ENCODE measurements around the gene TLK1. TPM values are rescaled to one million over a fixed set of nuclear protein-coding genes. Genes with fewer than 3 reads are reported as not detected.
"Not testable (repeated sequence)": the region's sequence is repeated elsewhere in the genome, so short reads cannot be mapped to it uniquely, and the experiment has no call there.

TLK1 gene
- total RNA-seq, 1 donor from 2014 or later = 91.2 TPM

DNA sequence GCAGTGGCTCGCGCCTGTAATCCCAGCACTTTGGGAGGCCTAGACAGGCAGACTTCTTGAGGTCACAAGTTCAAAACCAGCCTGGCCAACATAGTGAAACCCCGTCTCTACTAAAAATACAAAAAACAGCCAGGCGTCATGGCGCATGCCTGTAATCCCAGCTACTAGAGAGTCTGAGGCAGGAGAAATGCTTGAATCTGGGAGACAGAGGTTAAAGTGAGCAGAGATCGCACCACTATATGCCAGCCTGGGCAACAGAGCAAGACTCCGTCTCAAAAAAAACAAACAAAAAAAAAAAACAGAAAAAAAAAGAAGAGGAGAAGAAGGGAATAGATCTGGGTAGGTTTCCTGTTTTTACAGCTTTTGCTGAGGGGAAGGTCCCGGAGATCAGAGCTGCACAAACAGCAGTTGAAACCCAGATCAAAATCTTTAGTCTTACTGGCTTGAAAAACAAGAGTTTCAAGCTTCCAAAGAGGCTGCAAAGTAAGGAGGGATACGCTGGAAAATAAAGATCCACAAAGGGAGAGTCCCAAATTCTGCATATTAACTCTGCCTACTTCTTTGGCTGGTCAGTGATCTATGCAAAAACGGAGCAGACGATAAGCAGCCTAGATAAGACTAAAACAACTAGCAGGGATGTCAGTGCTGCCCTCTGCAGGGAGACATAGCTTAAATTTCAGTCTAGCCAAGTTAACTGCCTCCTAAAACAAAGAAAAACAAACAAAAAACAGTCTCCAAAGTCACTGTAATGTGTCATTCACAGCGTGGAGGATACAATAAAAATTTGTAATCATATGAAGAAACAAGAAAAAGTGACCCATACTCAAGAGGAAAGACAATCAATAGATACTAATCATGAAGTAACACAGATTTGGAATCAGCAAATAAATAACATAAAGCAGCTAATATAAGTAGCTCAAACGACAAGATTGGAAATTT, 74.1 kb downstream of the TLK1 start:
- intact Hi-C loops (cut with micrococcal nuclease) = loop anchor here (1.0 to 2.0 kb wide), 6 partner anchors 18 to 348 kb away; partner anchors contain the start of genes DCAF17 and GORASP2

DNA sequence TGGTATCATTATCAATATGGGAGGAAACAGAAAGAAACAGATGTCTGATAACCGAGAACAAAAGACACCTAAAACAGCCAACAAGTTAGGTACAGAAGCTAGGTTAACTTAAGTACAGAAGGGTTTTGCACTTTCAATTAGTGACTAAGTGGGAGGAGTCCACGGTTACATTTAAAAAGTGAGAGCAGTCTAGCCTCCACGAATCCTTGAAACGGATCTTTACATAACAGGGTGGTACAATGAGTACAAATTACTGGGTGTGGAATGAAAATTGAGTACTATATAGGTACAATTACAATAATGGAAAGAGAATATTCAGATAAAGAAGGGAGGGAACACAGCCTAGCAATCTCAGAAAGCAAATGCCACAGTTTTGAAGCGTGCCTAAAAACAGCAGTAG, 76.6 kb downstream of the TLK1 start:
- intact Hi-C loops (cut with micrococcal nuclease) = no loop called here

DNA sequence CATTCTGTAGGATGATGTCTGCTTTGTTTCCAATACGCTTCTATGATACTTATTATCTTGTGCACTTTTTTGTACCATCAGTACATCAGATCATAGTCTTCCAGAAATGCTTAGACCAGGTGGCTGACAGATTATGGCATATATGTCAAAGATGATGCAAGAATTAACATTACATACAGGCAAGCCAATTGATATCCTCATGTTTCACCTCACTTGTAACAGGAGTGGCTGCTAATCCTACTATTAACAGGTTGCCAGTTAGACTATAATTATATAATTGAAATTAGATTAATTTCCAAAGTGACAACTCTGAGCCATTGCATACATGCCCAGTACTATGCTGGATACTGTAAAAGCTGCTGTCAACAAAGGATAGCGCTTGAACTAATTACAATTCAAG, 77.2 kb downstream of the TLK1 start:
- intact Hi-C loops (cut with micrococcal nuclease) = no loop called here

DNA sequence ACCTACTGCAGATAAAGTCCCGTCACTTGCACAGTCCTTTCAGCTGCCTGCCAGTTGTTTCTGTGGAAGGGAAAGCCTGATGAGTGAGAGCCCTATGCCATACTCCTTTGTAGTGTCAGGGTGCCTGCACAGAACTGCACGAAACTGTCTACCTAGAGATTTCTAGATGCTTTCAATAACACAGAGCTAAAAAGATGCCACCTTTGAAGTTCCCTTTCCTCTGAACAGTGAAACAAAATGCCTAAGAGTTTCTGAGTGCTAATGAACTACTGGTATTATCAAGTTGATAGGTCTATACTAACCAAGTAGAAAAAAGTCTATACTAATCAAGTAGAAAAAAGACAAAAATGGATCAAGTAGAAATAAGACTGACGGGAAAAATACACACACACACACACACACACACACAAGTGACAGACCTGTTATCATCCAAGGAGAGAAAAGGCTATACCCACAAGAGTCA, 79.0 kb downstream of the TLK1 start:
- intact Hi-C loops (cut with micrococcal nuclease) = no loop called here

DNA sequence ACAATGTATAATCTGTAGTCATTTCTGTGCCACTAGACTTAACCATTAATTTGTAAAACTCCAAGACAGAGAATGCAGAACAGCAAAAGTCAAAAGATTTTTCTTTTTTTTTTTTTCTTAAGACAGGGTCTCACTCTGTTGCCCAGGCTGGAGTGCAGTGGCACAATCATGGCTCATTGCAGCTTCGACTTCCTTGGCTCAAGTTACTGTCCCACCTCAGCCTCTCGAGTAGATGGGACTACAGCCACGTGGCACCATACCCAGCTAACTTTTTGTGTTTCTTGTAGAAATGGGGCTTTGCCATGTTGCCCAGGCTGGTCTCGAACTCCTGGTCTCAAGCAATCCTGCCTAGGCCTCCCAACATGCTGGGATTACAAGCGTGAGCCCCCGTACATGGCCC, 80.1 kb downstream of the TLK1 start:
- intact Hi-C loops (cut with micrococcal nuclease) = no loop called here

DNA sequence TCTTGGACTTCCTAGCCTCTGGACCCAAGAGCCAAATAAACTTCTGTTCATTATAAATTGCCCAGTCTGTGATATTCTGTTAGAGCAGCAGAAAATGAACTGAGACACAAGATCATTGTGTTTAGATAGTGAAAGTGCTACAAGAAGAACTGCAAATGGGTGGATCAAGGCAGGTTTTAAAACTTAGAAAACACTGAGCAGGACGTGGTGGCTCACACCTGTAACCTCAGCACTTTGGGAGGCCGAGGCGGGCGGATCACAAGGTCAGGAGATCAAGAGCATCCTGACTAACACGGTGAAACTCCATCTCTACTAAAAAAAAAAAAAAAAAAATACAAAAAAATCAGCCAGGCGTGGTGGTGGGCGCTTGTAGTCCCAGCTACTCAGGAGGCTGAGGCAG, 84.3 kb downstream of the TLK1 start:
- intact Hi-C loops (cut with micrococcal nuclease) = not testable (repeated sequence)

DNA sequence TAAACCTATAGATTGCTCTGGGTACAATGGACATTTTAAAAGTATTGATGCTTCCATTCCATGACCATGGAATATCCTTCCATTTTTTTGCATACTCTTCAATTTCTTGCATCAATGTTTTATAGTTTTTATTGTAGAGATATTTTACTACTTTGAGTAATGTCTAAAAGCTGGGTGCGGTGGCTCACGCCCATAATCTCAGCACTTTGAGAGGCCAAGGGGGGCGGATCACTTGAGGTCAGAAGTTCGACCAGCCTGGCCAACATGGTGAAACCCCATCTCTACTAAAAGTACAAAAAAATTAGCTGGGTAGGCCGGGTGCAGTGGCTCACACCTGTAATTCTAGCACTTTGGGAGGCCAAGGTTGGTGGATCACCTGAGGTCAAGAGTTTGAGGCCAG, 88.5 kb downstream of the TLK1 start:
- intact Hi-C loops (cut with micrococcal nuclease) = no loop called here

DNA sequence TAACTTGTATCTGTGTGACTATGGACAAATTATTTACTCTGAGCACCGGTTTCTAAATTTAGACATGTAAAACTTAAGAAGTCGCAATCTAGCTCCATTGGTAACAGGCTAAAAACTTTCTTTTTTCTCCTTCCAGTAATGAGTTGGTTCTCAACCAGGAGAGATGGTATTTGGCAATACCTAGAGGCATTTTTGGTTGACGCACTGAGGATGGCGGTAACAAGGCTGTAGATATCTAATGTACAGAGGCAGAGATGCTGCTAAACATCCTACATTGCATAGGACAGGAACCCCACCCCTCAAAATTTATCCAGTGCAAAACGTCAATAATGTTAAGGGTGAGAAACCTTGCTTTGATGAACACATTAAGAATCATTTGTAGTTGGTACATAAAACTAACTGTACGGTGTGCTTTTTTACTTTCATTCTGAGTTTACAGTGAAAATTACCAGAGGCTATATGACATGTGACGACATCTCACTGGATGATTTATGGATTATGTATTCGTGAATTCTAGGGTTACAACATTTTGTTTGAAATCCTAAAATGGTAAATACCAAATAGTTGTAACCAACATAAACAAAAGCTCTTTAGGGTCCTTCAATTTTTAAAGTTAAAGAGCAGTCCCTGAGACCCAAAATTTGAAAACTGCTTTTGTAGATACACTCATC, 91.3 kb downstream of the TLK1 start:
- intact Hi-C loops (cut with micrococcal nuclease) = loop anchor here (2.0 kb wide), 1 partner anchor 17 kb away; no protein-coding TSS in a partner anchor

DNA sequence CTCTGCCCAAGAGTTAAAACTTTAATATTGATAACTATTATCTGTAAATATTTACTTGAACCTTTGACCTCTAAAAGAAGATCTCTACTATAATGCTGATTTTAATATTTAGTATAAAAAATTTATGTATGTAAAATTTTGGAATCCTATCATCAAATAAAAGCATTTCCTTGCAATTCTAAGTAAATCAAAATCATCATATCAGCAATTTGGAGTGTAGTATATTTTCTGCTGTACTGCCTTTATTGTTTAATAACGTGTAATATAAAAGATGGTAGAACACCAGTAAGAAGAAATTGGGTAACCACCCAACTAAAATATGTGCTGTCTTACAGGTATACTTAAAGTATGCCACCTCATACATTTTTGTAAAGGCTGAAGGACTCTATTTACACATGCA, 94.6 kb downstream of the TLK1 start:
- intact Hi-C loops (cut with micrococcal nuclease) = no loop called here

DNA sequence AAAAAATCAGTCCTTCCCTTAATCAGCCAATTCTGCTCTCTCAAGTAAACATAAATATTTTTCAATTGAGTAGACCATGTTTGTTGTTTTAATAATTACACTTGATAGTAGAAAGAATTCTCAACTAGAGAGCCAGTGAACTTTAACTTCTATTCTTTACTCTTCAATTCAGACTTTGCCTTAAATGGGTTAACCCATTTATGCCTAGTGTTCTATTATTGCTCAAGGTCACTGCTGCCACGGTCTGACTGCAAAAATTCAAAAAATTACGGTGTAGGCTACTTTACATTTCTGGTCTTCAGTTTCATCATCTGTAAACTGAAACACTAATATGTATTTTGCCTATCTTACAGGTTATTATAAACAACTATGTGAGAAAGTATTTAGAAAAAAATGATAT, 103.1 kb downstream of the TLK1 start:
- intact Hi-C loops (cut with micrococcal nuclease) = no loop called here

DNA sequence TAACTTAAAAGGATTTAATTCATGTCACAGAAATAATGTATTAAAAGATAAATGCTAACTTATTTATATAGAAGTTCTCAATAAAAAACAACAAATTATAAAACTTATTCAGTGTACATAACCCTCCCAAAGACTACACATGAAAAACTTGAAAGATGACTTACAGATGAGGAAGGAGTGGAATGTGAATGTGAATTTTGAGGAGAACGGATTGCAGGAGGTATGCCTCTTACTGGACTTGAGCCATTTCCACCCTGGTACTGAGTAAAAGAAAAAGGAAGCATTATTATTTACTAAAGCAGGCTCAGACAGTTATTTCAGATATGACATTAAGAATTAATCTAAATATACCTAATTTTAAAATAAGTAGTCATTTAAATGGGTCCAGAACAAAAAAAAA, 104.4 kb downstream of the TLK1 start:
- intact Hi-C loops (cut with micrococcal nuclease) = no loop called here

DNA sequence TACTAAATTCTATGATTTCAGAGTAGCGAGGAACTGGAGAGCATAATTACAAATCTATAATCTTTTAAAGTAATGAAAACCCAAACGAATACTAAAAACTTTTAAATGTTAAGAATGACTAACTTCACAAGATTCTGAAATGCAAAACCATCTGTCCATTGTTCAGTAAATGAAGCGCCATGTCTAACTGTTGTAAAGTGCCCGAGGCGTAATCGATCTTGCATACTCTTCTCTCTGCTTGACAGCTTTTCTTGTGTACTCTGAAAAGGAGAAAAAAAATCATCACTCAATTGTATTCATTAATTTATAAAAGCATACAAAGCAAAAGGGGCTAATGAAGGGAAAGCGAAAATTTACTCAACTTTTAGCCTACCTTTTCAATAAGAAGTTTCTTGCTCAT, 111.0 kb downstream of the TLK1 start:
- intact Hi-C loops (cut with micrococcal nuclease) = no loop called here

DNA sequence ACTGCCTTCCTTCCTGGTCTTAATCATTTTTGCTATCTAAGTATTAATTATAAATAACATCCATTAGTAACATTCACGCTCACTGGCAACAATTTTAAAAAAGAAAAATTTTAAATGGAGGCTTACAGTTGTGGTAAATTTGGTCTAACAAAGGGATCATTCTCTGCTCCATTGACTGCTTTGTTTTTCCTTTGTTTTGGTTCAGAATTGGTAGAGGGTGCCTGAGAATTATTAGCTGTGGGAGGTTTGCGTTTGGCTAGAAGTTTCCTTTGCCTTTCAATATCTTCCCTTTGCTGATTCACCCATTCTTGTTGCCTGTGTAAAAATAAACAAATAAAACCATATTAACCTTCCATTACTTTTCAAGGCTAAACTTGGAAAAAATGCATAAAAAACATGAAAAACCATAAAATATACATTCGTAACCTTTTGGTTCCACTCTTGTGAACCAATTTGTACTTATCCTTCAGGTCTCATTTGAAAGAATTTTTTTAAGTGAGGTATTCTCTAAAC, 114.6 kb downstream of the TLK1 start:
- intact Hi-C loops (cut with micrococcal nuclease) = no loop called here

DNA sequence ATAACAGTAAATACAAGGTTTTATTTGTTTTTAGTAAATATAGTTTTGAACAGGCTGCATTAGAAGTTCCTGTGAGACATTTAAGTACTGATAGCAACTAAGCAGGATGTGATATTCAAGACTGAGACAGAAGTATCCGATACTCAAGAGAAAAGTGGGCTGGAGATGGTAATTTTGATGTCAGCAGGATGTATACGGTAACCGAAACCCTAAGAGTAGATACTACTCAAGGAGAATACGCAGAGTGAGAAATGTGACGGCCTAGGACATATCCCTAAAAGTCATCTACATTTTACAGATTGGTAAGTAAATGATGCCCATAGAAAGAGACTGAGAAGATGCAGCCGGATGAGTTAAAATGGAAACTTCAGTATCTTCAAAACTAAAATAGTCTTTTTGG, 116.3 kb downstream of the TLK1 start:
- intact Hi-C loops (cut with micrococcal nuclease) = loop anchor here (5.0 kb wide), 1 partner anchor 388 kb away; the partner anchor contains the start of genes DCAF17 and METTL8

DNA sequence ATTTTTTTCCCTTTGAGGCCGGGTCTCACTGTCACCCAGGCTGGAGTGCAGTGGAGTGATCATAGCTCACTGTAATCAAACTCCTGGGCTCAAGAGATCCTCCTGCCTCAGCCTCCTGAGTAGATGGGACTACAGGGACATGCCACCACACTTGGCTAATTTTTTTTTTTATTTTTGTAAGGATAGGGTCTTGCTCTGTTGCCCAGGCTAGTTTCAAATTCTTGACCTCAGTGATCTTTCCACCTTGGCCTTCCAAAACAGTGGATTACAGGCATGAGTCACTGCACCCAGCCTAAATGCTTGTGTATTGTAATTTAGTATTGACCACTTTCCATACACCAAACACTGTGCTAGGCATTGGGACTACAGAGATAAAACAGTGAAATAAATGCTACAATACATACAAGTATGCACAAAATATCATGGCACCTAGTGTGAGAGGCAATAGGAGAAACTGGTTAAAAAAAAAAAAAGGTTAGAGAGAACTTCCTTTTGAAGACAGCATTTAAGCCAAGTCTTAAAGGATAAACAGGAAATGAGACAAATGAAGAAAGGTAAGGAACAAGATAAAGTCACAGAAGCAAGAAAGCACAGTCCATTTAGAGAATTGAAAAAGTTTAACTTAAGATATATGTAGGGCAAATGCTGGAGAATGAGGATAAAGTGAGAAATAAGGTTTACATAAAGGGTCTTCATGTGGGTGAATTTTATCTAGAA, 118.3 kb downstream of the TLK1 start:
- intact Hi-C loops (cut with micrococcal nuclease) = loop anchor here (5.0 kb wide), 1 partner anchor 390 kb away; the partner anchor contains the start of genes DCAF17 and METTL8

DNA sequence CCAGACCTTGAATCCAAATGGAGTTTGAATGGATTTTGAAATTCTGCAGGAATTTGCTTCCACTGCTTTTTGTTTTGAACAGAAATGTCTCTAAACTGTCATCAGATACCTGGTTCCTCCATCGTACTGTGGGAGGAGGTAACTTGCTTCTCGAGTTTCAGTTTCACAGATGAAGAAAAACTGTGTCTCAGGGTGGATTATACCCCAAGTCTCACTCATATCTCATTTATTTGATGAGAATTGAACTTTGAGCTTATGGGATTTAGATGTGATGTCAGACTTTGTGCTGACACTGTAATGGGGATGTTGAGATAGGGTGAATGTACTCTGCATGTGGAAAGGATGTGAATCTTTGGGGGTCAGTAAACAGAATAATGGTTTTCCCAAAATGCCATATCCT, 124.2 kb downstream of the TLK1 start:
- intact Hi-C loops (cut with micrococcal nuclease) = no loop called here

DNA sequence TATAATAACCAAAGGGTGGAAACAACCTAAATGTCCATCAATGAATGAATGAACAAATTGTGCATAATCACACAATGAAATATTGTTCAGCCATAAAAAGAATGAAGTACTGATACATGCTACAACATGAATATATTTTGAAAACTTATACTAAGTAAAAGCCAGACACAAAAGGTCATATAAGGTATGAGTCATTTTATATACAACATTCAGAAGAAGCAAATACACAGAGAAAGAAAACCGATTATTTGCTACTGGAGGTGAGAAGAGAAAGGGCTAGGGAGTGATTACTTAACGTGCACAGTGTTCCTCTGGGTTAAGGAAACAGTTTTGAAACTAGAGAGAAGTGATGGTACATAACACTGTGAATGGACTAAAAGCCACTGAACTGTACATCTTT, 126.4 kb downstream of the TLK1 start:
- intact Hi-C loops (cut with micrococcal nuclease) = no loop called here

DNA sequence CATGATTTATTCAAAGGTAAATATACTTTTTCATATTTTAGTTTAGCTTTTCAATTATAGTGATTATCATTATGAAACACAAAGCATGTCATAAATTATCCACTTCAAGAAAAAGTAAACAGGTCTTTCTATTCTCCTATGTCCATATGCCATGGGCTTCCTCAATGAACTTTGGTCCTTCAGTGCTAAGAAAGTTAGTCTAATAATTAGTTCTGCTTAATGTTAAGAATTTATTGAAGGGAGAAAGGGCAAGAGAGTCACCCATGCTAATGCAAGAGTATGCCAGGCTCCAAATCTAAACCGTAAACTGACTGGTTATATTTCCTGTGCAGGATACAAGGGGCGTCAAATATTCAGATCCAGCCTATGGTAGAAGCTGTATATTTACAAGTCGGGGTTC, 135.5 kb downstream of the TLK1 start:
- intact Hi-C loops (cut with micrococcal nuclease) = no loop called here

DNA sequence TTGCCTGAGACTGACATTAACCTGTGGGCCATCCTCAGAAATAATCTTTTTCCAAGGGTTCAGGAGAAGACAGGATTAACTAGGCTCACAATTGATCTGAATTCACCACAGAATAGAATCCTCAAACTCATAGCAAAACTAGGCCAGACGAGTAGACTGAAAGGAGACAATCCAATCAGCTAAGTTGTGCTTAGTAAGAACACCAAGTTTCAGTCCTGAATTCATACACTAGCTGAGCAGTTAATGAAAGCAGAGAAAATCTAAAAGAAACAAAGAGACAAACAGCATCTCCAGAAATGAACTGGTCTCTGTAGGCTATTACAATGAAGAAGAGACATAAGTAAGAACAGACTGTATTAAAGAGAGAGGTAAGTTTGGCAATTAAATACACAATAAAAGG, 142.2 kb downstream of the TLK1 start:
- intact Hi-C loops (cut with micrococcal nuclease) = no loop called here

DNA sequence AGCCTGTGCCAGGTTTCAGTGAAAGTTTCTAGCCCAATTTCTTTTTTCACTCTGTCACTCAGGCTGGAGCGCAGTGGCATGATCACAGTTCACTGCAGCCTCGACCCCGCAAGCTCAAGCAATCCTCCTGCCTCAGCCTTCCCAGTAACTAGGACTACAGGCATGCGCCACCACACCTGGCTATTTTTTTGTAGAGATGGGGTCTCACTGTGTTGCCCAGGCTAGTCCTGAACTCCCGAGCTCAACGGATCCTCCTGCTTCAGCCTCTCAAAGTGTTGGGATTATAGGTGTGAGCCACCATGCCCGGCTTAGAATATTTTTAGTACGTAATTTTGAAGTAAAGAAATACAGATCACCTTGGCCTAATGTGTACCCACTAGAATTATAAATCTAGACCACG, 144.6 kb downstream of the TLK1 start:
- intact Hi-C loops (cut with micrococcal nuclease) = no loop called here

DNA sequence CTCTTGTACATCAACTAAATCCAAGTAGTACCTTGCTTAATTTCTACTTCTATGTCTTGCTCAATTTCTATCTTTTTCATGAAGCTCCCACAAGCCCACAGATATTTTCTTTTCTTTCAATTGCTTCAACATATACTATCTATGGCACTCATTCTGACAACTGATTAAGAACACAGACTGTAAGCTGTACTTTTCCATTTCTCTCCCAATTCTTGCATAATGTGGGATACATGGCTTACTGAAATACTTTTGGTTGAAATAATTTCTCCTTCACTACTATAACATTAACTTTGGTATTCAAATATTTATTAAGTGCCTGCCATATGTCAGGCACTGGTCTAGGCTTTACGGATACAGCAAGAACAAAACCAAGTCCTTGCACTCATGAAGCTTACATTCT, 146.8 kb downstream of the TLK1 start:
- intact Hi-C loops (cut with micrococcal nuclease) = no loop called here

All from T-helper 1 cell treated with Interleukin-12 subunit alpha and Interleukin-12 subunit beta and Interleukin-4 antibody, amounts not matched to agents 30 ng/mL and 1 ng/mL, for 36 hours (primary cell).